ENCODE data around the gene DLAT. TPM values are rescaled to one million over a fixed set of nuclear protein-coding genes. Genes with fewer than 3 reads are reported as not detected.

The DLAT gene
- 26.1 TPM for polyA plus RNA-seq
- long read RNA-seq, donor 1, full-length matches to known transcripts, result 2 of 2 reads
- long read RNA-seq, donor 1, partial matches to known transcripts, result 0 of 2 reads
- long read RNA-seq, donor 1, other reads (novel, unspliced or antisense), result 0 of 2 reads
- long read RNA-seq, donor 2, full-length matches to known transcripts, result 3 of 350 reads
- long read RNA-seq, donor 2, partial matches to known transcripts, result 323 of 350 reads
- long read RNA-seq, donor 2, other reads (novel, unspliced or antisense), result 24 of 350 reads
- long read RNA-seq, donor 3, result 0 reads
- long read RNA-seq, donor 4, result 0 reads
- long read RNA-seq, donor 5, full-length matches to known transcripts, result 1 of 1 reads
- long read RNA-seq, donor 5, partial matches to known transcripts, result 0 of 1 reads
- long read RNA-seq, donor 5, other reads (novel, unspliced or antisense), result 0 of 1 reads
- long read RNA-seq, donor 6, full-length matches to known transcripts, result 2 of 2 reads
- long read RNA-seq, donor 6, partial matches to known transcripts, result 0 of 2 reads
- long read RNA-seq, donor 6, other reads (novel, unspliced or antisense), result 0 of 2 reads
- long read RNA-seq, donor 7, full-length matches to known transcripts, result 5 of 5 reads
- long read RNA-seq, donor 7, partial matches to known transcripts, result 0 of 5 reads
- long read RNA-seq, donor 7, other reads (novel, unspliced or antisense), result 0 of 5 reads
- long read RNA-seq, donor 8, full-length matches to known transcripts, result 4 of 9 reads
- long read RNA-seq, donor 8, partial matches to known transcripts, result 5 of 9 reads
- long read RNA-seq, donor 8, other reads (novel, unspliced or antisense), result 0 of 9 reads
- long read RNA-seq, donor 9, full-length matches to known transcripts, result 7 of 7 reads
- long read RNA-seq, donor 9, partial matches to known transcripts, result 0 of 7 reads
- long read RNA-seq, donor 9, other reads (novel, unspliced or antisense), result 0 of 7 reads
- long read RNA-seq, donor 10, full-length matches to known transcripts, result 4 of 4 reads
- long read RNA-seq, donor 10, partial matches to known transcripts, result 0 of 4 reads
- long read RNA-seq, donor 10, other reads (novel, unspliced or antisense), result 0 of 4 reads
- long read RNA-seq, donor 11, full-length matches to known transcripts, result 4 of 4 reads
- long read RNA-seq, donor 11, partial matches to known transcripts, result 0 of 4 reads
- long read RNA-seq, donor 11, other reads (novel, unspliced or antisense), result 0 of 4 reads

DNA sequence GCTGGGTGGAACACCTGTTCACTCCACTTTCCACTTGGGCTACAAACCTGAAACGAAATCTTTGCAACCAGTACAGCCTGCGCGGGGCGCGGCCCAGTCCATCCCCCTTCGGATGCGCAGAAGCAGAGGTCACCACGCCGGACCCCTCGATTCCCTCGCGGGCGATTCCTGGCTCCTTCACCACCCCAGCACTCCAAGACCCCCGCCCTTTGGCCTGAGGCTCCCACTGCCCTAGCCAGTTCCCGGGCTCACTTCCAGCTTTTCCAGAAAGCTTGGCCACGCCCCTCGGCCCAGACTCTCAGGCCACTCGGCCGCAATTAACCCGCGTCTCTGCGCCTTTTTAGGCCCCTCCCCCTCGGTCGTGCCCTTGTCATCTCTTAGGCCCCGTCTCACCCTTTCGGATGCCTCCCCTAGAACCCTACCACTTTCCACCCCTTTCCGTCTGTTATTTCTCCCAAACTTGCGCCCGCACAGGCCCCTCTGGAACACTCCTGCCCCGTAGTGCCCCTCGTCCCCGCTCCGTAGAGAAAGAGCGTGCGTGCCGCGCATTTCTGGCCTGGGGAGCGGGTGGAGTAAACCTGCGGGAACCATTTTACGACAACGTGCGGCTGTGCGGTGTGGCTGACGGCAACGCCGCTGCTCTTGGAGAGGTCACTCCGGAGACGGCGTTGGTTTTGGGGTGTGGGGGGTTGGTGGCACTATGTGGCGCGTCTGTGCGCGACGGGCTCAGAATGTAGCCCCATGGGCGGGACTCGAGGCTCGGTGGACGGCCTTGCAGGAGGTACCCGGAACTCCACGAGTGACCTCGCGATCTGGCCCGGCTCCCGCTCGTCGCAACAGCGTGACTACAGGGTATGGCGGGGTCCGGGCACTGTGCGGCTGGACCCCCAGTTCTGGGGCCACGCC, at the start of gene DLAT:
TSS of gene DLAT (plus strand) at position 636 of the 906 bp plus-strand sequence. CDS start at position 701, 65 bp downstream.
- DNase-seq, result peak; percentile 81 to 95
- Histone ChIP-seq H3K4me1 (ENCODE audit: control insufficient read depth, insufficient read depth, low read length) (no peaks in the 10 kb centered on the region), H3K36me3 (ENCODE audit: control insufficient read depth, insufficient read depth, low read length) (peaks cover 29% of the 10 kb centered on the region), H3K27ac (ENCODE audit: low read length) (peak within 1 kb of the TSS; percentile 88), H3K9me3 (ENCODE audit: control insufficient read depth, low read depth, low read length) (no peaks in the 10 kb centered on the region), H3K27me3 (ENCODE audit: control insufficient read depth, insufficient read depth, low read length) (no peaks in the 10 kb centered on the region), H3K4me3 (ENCODE audit: low read length) (peak within 1 kb of the TSS; percentile 65)
- WGBS (ENCODE audit: insufficient coverage, low lambda C conversion rate), result 2% methylated on average over 7 of the region's 71 CpGs

- no CpG with 5 or more reads among the region's 7 CpGs for WGBS (ENCODE audit: insufficient coverage, low lambda C conversion rate)
- no peaks in the 10 kb centered on the region for H3K9me3 ChIP-seq (ENCODE audit: control insufficient read depth, low read depth, low read length)
- peaks cover 11% of the 10 kb centered on the region for H3K27me3 ChIP-seq (ENCODE audit: control insufficient read depth, insufficient read depth, low read length)
- H3K4me1 ChIP-seq (ENCODE audit: control insufficient read depth, insufficient read depth, low read length), result peaks cover 10% of the 10 kb centered on the region
- H3K27ac ChIP-seq (ENCODE audit: low read length), result no peak overlapping the region
- DNase-seq, result no peak
- no peak overlapping the region for H3K4me3 ChIP-seq (ENCODE audit: low read length)
- H3K36me3 ChIP-seq (ENCODE audit: control insufficient read depth, insufficient read depth, low read length), result no peaks in the 10 kb centered on the region
Observed at GRCh38 chr11:111976119-111976766, 49.0 kb upstream of the DLAT start.

DNA sequence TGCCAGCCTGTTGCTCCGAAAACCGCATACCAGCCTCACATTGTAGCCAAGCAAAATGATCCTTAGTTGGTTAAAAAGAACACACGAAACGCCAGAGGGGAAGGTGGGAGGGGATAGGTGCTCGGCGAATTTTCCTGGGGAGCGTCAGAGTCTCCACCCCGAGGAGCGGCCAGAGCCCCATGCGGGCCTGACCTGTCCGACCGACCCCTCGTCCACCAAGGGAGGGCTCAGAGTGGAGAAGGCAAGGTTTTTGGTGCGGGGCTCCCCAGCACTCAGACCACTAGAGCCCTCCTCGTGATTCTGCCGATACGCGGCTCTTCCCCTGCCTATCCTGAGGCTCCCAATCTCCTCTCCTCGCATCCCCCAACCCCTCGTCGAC, 48.5 kb upstream of the DLAT start:
- Histone ChIP-seq H3K27ac (ENCODE audit: low read length) (no peak overlapping the region), H3K4me3 (ENCODE audit: low read length) (no peak overlapping the region), H3K9me3 (ENCODE audit: control insufficient read depth, low read depth, low read length) (no peaks in the 10 kb centered on the region), H3K4me1 (ENCODE audit: control insufficient read depth, insufficient read depth, low read length) (peaks cover 10% of the 10 kb centered on the region), H3K36me3 (ENCODE audit: control insufficient read depth, insufficient read depth, low read length) (no peaks in the 10 kb centered on the region), H3K27me3 (ENCODE audit: control insufficient read depth, insufficient read depth, low read length) (peaks cover 11% of the 10 kb centered on the region)
- no CpG with 5 or more reads among the region's 21 CpGs for WGBS (ENCODE audit: insufficient coverage, low lambda C conversion rate)
- DNase-seq, result peak in 1 of 2 donors; percentile 5

DNA sequence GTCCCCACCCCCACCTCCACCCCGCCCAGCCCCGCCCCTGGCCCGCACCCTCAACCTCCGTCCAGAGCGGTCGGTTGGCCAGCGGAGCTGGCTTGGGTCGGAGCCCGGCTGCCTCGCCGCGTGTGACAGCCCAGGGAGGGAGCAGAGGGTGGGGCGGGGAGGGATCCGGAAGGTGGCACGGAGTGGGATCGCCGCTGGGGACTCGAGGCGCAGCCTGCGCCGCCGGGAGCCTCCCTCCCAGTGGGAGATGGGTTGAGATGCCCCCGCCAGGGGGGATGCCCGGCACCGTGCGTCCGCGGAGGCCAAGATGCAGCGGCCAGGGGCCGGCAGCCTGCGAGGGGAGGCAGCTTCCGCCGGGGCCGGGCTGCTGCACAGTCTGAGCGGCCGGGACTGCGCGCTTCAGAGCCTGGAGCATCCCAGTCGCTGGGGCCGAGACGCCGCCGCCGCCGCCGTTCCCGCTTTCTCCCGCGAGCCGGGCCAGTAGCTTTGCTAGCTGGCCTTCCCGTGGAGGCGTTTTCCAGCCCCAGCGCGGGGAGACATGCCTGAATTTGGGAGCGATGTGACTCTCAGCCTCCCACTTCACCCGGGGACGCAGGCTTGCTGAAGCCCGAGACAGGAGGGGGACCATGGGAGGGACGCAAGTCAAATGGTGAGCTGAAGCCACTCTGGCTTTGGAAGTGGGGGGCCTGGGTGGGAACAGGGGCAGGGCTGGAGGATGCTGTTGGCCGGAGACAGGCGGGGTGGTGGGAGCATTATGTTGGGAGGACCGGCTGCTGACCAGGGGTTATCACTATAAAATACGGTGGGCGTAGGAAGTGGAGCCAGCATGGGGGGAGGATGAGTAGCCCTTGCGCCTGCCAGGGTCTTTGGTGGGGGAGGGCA, 47.8 kb upstream of the DLAT start:
- peak in 1 of 2 donors; percentile 60 for DNase-seq
- H3K27ac ChIP-seq (ENCODE audit: low read length), result peak overlapping the region; percentile 39
- H3K4me1 ChIP-seq (ENCODE audit: control insufficient read depth, insufficient read depth, low read length), result peaks cover 10% of the 10 kb centered on the region
- WGBS (ENCODE audit: insufficient coverage, low lambda C conversion rate), result 20% methylated on average over 1 of the region's 65 CpGs
- peak overlapping the region; percentile 52 for H3K4me3 ChIP-seq (ENCODE audit: low read length)
- H3K27me3 ChIP-seq (ENCODE audit: control insufficient read depth, insufficient read depth, low read length), result peaks cover 11% of the 10 kb centered on the region
- no peaks in the 10 kb centered on the region for H3K36me3 ChIP-seq (ENCODE audit: control insufficient read depth, insufficient read depth, low read length)
- no peaks in the 10 kb centered on the region for H3K9me3 ChIP-seq (ENCODE audit: control insufficient read depth, low read depth, low read length)

DNA sequence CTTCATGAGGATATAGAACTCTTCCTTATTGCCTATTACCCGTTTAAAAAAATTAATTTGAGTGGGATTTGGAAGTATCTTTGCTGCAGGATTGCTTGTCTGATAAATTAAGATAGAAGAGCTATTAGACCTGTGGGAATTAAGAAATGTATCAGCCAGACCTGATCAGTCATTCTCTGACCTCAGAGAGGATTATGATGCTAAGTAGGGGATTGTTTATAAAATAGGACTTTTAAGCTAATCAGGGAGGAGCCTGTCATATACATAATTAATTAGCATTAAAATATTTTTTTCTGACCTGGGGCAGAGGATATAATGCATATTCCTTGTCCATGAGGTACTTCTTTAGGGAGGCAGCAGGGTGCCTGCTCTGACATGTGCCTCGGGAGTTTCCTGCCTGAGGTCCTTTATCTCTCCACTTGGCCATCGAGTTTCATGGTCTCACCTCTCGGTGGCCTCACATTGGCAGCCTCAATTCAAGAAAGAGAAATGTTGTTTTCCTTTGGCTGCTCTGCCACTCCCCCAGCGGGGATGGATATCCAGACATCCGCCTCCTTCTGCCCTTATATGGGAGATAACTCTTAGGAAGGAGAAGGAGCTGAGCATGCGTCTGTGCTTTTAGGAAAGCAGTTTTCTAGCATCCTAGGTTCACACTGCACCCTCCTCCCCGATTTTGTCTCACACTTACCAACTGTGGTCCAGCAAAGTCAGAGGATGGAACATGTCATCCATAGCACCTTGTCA, 47.0 kb upstream of the DLAT start:
- peaks cover 11% of the 10 kb centered on the region for H3K27me3 ChIP-seq (ENCODE audit: control insufficient read depth, insufficient read depth, low read length)
- peak in 1 of 2 donors; percentile 47 for DNase-seq
- no peaks in the 10 kb centered on the region for H3K9me3 ChIP-seq (ENCODE audit: control insufficient read depth, low read depth, low read length)
- H3K36me3 ChIP-seq (ENCODE audit: control insufficient read depth, insufficient read depth, low read length), result no peaks in the 10 kb centered on the region
- peak overlapping the region; percentile 52 for H3K4me3 ChIP-seq (ENCODE audit: low read length)
- no peak overlapping the region for H3K27ac ChIP-seq (ENCODE audit: low read length)
- WGBS (ENCODE audit: insufficient coverage, low lambda C conversion rate), result no CpG with 5 or more reads among the region's 8 CpGs
- H3K4me1 ChIP-seq (ENCODE audit: control insufficient read depth, insufficient read depth, low read length), result peaks cover 10% of the 10 kb centered on the region

DNA sequence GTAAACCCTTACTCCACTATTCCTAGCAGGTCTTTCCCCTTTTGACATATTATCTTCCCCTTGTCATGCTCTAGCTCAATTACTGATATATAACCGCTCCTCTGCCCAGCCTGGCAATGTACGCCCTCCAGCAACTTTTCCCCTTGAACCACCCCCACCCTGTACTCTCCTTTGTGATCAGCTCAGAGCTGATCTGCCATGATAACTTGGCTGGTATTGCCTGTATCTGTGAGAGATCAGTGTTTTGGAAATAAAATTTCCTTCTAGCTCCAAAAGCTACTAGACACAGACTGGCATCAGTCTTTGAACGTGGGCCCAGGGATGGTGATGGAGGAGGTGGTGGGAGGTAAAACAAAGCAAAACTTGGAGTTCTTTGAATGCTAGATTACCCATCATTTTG, 45.1 kb upstream of the DLAT start:
- no peak for DNase-seq
- no CpG with 5 or more reads among the region's 3 CpGs for WGBS (ENCODE audit: insufficient coverage, low lambda C conversion rate)
- Histone ChIP-seq H3K4me1 (ENCODE audit: control insufficient read depth, insufficient read depth, low read length) (peaks cover 10% of the 10 kb centered on the region), H3K27me3 (ENCODE audit: control insufficient read depth, insufficient read depth, low read length) (peaks cover 11% of the 10 kb centered on the region), H3K4me3 (ENCODE audit: low read length) (no peak overlapping the region), H3K36me3 (ENCODE audit: control insufficient read depth, insufficient read depth, low read length) (peaks cover 3% of the 10 kb centered on the region), H3K27ac (ENCODE audit: low read length) (no peak overlapping the region), H3K9me3 (ENCODE audit: control insufficient read depth, low read depth, low read length) (no peaks in the 10 kb centered on the region)

DNA sequence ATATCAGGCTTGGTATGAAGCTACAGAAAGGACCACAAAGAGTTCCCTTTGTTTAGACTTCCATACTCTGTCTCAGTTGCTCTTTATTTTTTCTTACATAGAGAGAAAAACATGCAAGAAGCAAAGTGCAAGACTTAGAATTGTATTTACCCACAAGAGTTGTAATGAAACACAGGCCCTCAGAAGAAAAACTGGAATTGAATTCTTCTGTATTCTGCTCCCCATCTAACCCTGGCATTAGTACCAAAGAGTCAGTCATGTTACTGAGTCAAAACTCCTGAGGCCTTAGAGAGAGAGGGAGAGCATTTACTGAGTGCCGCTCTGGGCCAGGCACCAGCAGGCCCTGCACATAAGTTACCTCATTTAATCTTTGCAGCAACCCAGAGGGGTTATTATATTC, 43.9 kb upstream of the DLAT start:
- peaks cover 10% of the 10 kb centered on the region for H3K4me1 ChIP-seq (ENCODE audit: control insufficient read depth, insufficient read depth, low read length)
- no peak overlapping the region for H3K4me3 ChIP-seq (ENCODE audit: low read length)
- WGBS (ENCODE audit: insufficient coverage, low lambda C conversion rate), result no CpG with 5 or more reads among the region's 1 CpG
- no peaks in the 10 kb centered on the region for H3K9me3 ChIP-seq (ENCODE audit: control insufficient read depth, low read depth, low read length)
- H3K27ac ChIP-seq (ENCODE audit: low read length), result no peak overlapping the region
- H3K36me3 ChIP-seq (ENCODE audit: control insufficient read depth, insufficient read depth, low read length), result peaks cover 9% of the 10 kb centered on the region
- H3K27me3 ChIP-seq (ENCODE audit: control insufficient read depth, insufficient read depth, low read length), result peaks cover 11% of the 10 kb centered on the region
- no peak for DNase-seq

DNA sequence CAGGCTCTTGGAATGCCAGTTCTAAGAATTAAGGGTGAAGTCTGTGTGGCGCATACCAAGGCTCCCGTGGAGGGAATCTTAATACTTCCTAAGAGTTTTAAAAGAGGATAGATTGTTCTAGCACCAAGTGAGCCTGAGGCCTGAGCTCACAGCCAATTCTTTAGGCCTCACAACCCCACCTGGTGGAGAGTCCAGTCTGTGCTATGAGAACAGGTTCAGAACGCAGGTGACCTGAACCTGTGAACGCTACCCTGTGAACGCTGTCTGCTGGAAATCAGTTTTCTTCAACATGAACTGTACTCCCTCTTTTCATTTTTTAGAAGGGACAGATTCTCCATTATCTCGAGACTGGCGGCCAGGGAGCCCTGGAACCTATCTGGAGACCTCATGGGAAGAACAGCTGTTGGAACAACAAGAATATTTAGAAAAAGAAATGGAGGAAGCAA, 43.2 kb upstream of the DLAT start:
- Histone ChIP-seq H3K4me3 (ENCODE audit: low read length) (peak overlapping the region; percentile 50), H3K4me1 (ENCODE audit: control insufficient read depth, insufficient read depth, low read length) (peaks cover 7% of the 10 kb centered on the region), H3K9me3 (ENCODE audit: control insufficient read depth, low read depth, low read length) (no peaks in the 10 kb centered on the region), H3K27me3 (ENCODE audit: control insufficient read depth, insufficient read depth, low read length) (peaks cover 11% of the 10 kb centered on the region), H3K27ac (ENCODE audit: low read length) (peak overlapping the region; percentile 87), H3K36me3 (ENCODE audit: control insufficient read depth, insufficient read depth, low read length) (peaks cover 12% of the 10 kb centered on the region)
- 0% methylated on average over 1 of the region's 7 CpGs for WGBS (ENCODE audit: insufficient coverage, low lambda C conversion rate)
- peak; percentile 83 to 89 for DNase-seq
